Heart left ventricle (tissue), 13 donors: ENCODE measurements around the gene FXYD3.

Experiments
- CTCF ChIP-seq, 12 donors: fragments of 200-600 bp; sonication (generic) in 4 of 12; IDR thresholded peaks; one replicate each; pipeline versions ENCODE4 v1.5.0 to v1.8.0; 2018 to 2022; ENCODE audit warnings: antibody characterized with exemption in 12 of 12, mild to moderate bottlenecking in 5 of 12
- POLR2A ChIP-seq, 2 donors: fragments of 450-650 bp; IDR thresholded peaks; one replicate each; pipeline ENCODE4 v1.6.1; 2017; ENCODE audit warnings: antibody characterized with exemption in 2 of 2, mild to moderate bottlenecking in 2 of 2, moderate library complexity in 2 of 2
- donor health status: ischemic (EF 13 %, LVEDD 7.1; RV severe dilation, severe dysfunction).
- donor health status: DM: no; HTN: yes; CAD: no.
- donor health status: DM: no; HTN: no; CAD: no.
- donor health status: ischemic (EF 25% LVEDD 6.9; RV normal size, moderate dysfunction).
- donor health status: ischemic (EF 25% LVEDD 5.7; RV mildly dilated, moderate dysfunction).
- donor health status: ischemic (EF 35%, LVEDD 5.7; RV mildly dilated, moderate dysfunction).
- donor health status: nonischemic (EF 11% LVEDD 7.7; RV severe dilation, severe dysfunction).
- donor health status: DM: yes; HTN: yes; CAD: no.
- donor health status: PGD.
- donor health status: ischemic (EF 29% LVEDD 5.4; RV normal size, mild dysfunction).
- donor health status: nonischemic (EF 23%, LVEDD 6.1; RV moderate dilation, normal function).

GRCh38 chr19:35157431-35157830, 41.8 kb downstream of the FXYD3 start:
- TF ChIP-seq CTCF (IDR thresholded peaks at IDR 0.05) (no peak), POLR2A (IDR thresholded peaks at IDR 0.05) (no peak)
